ENCODE data around the gene ABHD12. TPM values are rescaled to one million over a fixed set of nuclear protein-coding genes. Genes with fewer than 3 reads are reported as not detected.
A peak's percentile ranks its signal among the peaks of the same experiment; 100 is the strongest.

The ABHD12 gene
- total RNA-seq, 2 experiments from 2014 or later: 22.3 to 24.1 TPM

- Mint-ChIP-seq H3K4me1 (ENCODE audit: low read depth) (peaks cover under 1% of the 10 kb centered on the region), H3K27ac (no peak overlapping the region), H3K4me3 (no peak overlapping the region), H3K27me3 (no peaks in the 10 kb centered on the region), H3K36me3 (no peaks in the 10 kb centered on the region), H3K9me3 (no peaks in the 10 kb centered on the region)
- ChIA-PET POLR2A (no interaction called here), CTCF (no interaction called here)
- intact Hi-C loops (cut with micrococcal nuclease): no loop called here
- DNase-seq: no peak
Observed at GRCh38 chr20:25304025-25304549, 86.5 kb downstream of the ABHD12 start.

- DNase-seq: no peak
- H3K4me3 Mint-ChIP-seq: no peak overlapping the region
- H3K9me3 Mint-ChIP-seq: no peaks in the 10 kb centered on the region
- H3K27me3 Mint-ChIP-seq: no peaks in the 10 kb centered on the region
- intact Hi-C loops (cut with micrococcal nuclease): no loop called here
- H3K4me1 Mint-ChIP-seq (ENCODE audit: low read depth): no peaks in the 10 kb centered on the region
- POLR2A ChIA-PET: no interaction called here
- CTCF ChIA-PET: no interaction called here
- no peak overlapping the region for H3K27ac Mint-ChIP-seq
- H3K36me3 Mint-ChIP-seq: peaks cover 1% of the 10 kb centered on the region
Observed at GRCh38 chr20:25303292-25304024, 87.2 kb downstream of the ABHD12 start.

DNA sequence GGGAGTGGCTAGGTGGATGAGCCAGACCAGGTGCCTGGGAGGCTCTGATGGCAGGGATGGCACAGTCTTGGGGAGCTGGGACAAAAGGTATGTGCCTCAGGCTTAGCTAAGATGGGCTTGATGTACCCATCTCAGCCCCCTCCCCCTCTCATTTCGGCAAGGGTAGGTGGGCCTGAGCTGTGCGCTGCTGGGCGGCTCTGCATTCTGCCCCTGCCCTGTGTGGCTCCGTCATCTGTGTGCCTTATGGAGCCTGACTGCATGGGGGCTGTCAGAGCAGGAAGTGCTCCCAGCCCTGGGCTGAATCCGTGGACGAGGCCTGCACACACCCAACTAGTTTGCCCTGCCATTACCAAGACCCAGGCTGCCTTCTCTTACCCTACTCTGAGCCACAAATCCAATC is 88.0 kb downstream of the ABHD12 start:
- CTCF ChIA-PET: no interaction called here
- no peak for DNase-seq
- POLR2A ChIA-PET: no interaction called here
- Mint-ChIP-seq H3K27ac (no peak overlapping the region), H3K9me3 (no peaks in the 10 kb centered on the region), H3K36me3 (peaks cover 2% of the 10 kb centered on the region), H3K27me3 (no peaks in the 10 kb centered on the region), H3K4me3 (no peak overlapping the region), H3K4me1 (ENCODE audit: low read depth) (no peaks in the 10 kb centered on the region)
- intact Hi-C loops (cut with micrococcal nuclease): no loop called here

GRCh38 chr20:25301357-25301920 is 89.2 kb downstream of the ABHD12 start:
- CTCF ChIA-PET: interaction anchor here (3.7 kb wide), 1 partner anchor 97 kb away, joined by 23 read pairs; no protein-coding TSS in a partner anchor
- no peak for DNase-seq
- H3K4me3 Mint-ChIP-seq: no peak overlapping the region
- intact Hi-C loops (cut with micrococcal nuclease): no loop called here
- no peak overlapping the region for H3K27ac Mint-ChIP-seq
- POLR2A ChIA-PET: no interaction called here
- no peaks in the 10 kb centered on the region for H3K9me3 Mint-ChIP-seq
- H3K4me1 Mint-ChIP-seq (ENCODE audit: low read depth): no peaks in the 10 kb centered on the region
- peaks cover 2% of the 10 kb centered on the region for H3K36me3 Mint-ChIP-seq
- no peaks in the 10 kb centered on the region for H3K27me3 Mint-ChIP-seq

GRCh38 chr20:25300496-25301170 is 90.0 kb downstream of the ABHD12 start:
- CTCF ChIA-PET: interaction anchor here (3.7 kb wide), 1 partner anchor 98 kb away, joined by 23 read pairs; no protein-coding TSS in a partner anchor
- no peaks in the 10 kb centered on the region for H3K4me1 Mint-ChIP-seq (ENCODE audit: low read depth)
- H3K4me3 Mint-ChIP-seq: no peak overlapping the region
- no peak overlapping the region for H3K27ac Mint-ChIP-seq
- no peaks in the 10 kb centered on the region for H3K9me3 Mint-ChIP-seq
- POLR2A ChIA-PET: no interaction called here
- H3K27me3 Mint-ChIP-seq: no peaks in the 10 kb centered on the region
- DNase-seq: no peak
- H3K36me3 Mint-ChIP-seq: peaks cover 2% of the 10 kb centered on the region
- intact Hi-C loops (cut with micrococcal nuclease): no loop called here

DNA sequence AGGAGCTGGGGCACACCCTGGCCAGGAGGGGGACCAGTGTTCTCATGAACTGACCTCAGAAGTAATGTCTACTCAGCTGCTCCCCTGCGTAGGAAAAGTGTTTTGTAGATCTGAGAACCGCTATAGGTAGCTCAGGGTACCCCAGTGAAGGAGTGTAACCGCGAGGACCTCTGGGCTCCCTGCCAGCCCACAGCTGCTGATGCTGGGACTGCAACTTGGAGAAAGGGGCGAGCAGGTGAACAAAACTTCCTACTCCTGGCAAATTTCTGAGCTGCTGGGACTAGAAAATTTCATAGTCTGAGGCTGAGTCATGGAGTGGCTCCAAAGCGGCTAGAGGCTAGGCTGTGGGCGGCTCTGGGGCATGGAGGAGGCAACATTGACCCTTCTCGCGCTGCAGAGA is 90.8 kb downstream of the ABHD12 start:
- peaks cover 2% of the 10 kb centered on the region for H3K36me3 Mint-ChIP-seq
- POLR2A ChIA-PET: no interaction called here

GRCh38 chr20:25297141-25297905 is 93.3 kb downstream of the ABHD12 start:
- Mint-ChIP-seq H3K36me3 (peaks cover 2% of the 10 kb centered on the region), H3K9me3 (no peaks in the 10 kb centered on the region), H3K4me3 (no peak overlapping the region), H3K4me1 (ENCODE audit: low read depth) (no peaks in the 10 kb centered on the region), H3K27me3 (no peaks in the 10 kb centered on the region), H3K27ac (no peak overlapping the region)
- no peak for DNase-seq
- CTCF ChIA-PET: interaction anchor here (1.5 to 4.1 kb wide), 3 partner anchors 49 to 303 kb away, joined by 3 to 44 read pairs (median 7); partner anchors contain the start of gene PYGB
- POLR2A ChIA-PET: no interaction called here
- intact Hi-C loops (cut with micrococcal nuclease): no loop called here

More for the DNA sequence above, 90.8 kb downstream of the ABHD12 start:
- no peaks in the 10 kb centered on the region for H3K4me1 Mint-ChIP-seq (ENCODE audit: low read depth)
- no peak overlapping the region for H3K4me3 Mint-ChIP-seq
- CTCF ChIA-PET: interaction anchor here (1.2 to 3.7 kb wide), 4 partner anchors 10 to 98 kb away, joined by 3 to 23 read pairs (median 4); partner anchors contain the start of gene PYGB
- H3K27ac Mint-ChIP-seq: no peak overlapping the region
- no peak for DNase-seq
- H3K9me3 Mint-ChIP-seq: no peaks in the 10 kb centered on the region
- intact Hi-C loops (cut with micrococcal nuclease): no loop called here
- H3K27me3 Mint-ChIP-seq: no peaks in the 10 kb centered on the region

- H3K4me3 Mint-ChIP-seq: no peak overlapping the region
- H3K27ac Mint-ChIP-seq: no peak overlapping the region
- ChIA-PET CTCF (interaction anchor here (0.7 to 4.1 kb wide), 6 partner anchors 23 to 302 kb away, joined by 3 to 44 read pairs (median 5); partner anchors contain the start of genes GINS1 and PYGB), POLR2A (no interaction called here)
- H3K36me3 Mint-ChIP-seq: peaks cover 2% of the 10 kb centered on the region
- no peaks in the 10 kb centered on the region for H3K4me1 Mint-ChIP-seq (ENCODE audit: low read depth)
- H3K9me3 Mint-ChIP-seq: no peaks in the 10 kb centered on the region
- DNase-seq: peak; percentile 48
- H3K27me3 Mint-ChIP-seq: no peaks in the 10 kb centered on the region
- intact Hi-C loops (cut with micrococcal nuclease): no loop called here
Observed at GRCh38 chr20:25296094-25297093, 94.2 kb downstream of the ABHD12 start.

DNA sequence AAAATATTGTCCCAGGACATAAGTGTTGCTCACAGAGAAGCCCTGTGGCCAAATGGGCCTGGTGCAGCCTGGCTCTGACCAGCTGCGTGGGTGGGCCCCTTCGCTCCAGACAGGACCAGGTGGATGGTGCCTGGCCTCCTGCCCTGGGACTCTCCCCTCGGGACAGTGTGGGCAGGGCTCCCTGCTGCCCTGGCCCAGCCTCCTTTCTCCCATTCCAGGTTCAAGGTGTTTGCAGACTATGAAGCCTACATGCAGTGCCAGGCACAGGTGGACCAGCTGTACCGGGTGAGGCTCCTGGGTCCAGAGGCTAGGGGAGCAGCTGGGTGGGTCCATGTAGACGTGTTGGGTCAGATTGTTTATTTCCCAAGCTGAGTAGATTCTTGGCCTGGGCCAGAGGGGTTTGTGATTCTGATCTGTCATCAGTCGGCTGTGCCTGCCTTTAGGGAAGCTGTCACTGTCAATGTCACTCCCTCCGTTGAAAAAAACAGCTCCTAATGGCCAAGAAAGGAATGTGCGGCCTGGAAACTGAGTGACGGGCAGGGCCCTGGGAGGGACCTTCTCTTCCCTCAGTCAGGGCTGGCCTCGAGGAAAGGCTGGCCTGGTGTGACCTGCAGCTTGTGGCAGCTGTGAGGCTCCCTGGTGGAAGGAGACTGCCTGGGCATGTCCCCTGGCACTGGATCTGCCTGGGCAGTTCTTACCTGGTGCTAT is 95.1 kb downstream of the ABHD12 start:
- Mint-ChIP-seq H3K4me3 (no peak overlapping the region), H3K27ac (no peak overlapping the region), H3K4me1 (ENCODE audit: low read depth) (no peaks in the 10 kb centered on the region), H3K36me3 (peaks cover 4% of the 10 kb centered on the region), H3K27me3 (no peaks in the 10 kb centered on the region), H3K9me3 (no peaks in the 10 kb centered on the region)
- intact Hi-C loops (cut with micrococcal nuclease): no loop called here
- no peak for DNase-seq
- ChIA-PET POLR2A (no interaction called here), CTCF (interaction anchor here (0.7 to 4.1 kb wide), 11 partner anchors 14 to 112 kb away, joined by 3 to 44 read pairs (median 4); partner anchors contain the start of genes ENTPD6, GINS1 and PYGB)

- peaks cover 5% of the 10 kb centered on the region for H3K36me3 Mint-ChIP-seq
- intact Hi-C loops (cut with micrococcal nuclease): loop anchor here (1.0 kb wide), 1 partner anchor 105 kb away; no protein-coding TSS in a partner anchor
- ChIA-PET POLR2A (no interaction called here), CTCF (interaction anchor here (0.7 to 4.1 kb wide), 8 partner anchors 15 to 113 kb away, joined by 3 to 44 read pairs (median 4); partner anchors contain the start of genes ENTPD6 and GINS1)
- no peaks in the 10 kb centered on the region for H3K9me3 Mint-ChIP-seq
- DNase-seq: peak; percentile 74
- no peak overlapping the region for H3K27ac Mint-ChIP-seq
- no peak overlapping the region for H3K4me3 Mint-ChIP-seq
- H3K27me3 Mint-ChIP-seq: no peaks in the 10 kb centered on the region
- no peaks in the 10 kb centered on the region for H3K4me1 Mint-ChIP-seq (ENCODE audit: low read depth)
Observed at GRCh38 chr20:25294459-25295385, 95.9 kb downstream of the ABHD12 start.

Data from activated CD4-positive, alpha-beta memory T cell treated with anti-CD3 and anti-CD28 coated beads for 36 hours (primary cell).